H1 (cell line): ENCODE data around the gene PLXNB3. TPM values are rescaled to one million over a fixed set of nuclear protein-coding genes. Genes with fewer than 3 reads are reported as not detected.

ENCODE experiments used
- CTCF ChIA-PET: fragments of 300-600 bp; sonication (Branson Sonifier 250); formaldehyde crosslinking; loops from one replicate; lab custom pipeline; 2021; ENCODE audit not compliant: partially characterized antibody; lab: Charles Lee
- POLR2A ChIA-PET: fragments of 300-600 bp; sonication (Branson Sonifier 250); formaldehyde crosslinking; loops from one replicate; lab custom pipeline; 2021; ENCODE audit warnings: inconsistent platforms; ENCODE audit not compliant: partially characterized antibody; lab: Charles Lee
- DNase-seq, 2 experiments: peaks; one replicate each; pipeline versions ENCODE4 v3.0.0 to v3.0.0-alpha.2; 2010 to 2022; ENCODE audit warnings: low spot score in 2 of 2, low read depth in 1 of 2, mixed read lengths in 1 of 2
- FAIRE-seq: peaks from 2 replicates; lab custom pipeline; 2011; peaks lifted over from hg19 to GRCh38; lab: Jason Lieb, UNC
- H2AFZ ChIP-seq: 2 replicates; pipeline ENCODE4 v1.8.1; 2012; ENCODE audit warnings: low read length, inconsistent platforms
- H2AK5ac ChIP-seq: 2 replicates; pipeline ENCODE4 v1.6.1; 2013; ENCODE audit warnings: low read depth, low read length
- H2BK120ac ChIP-seq: replicated peaks from 2 replicates; pipeline ENCODE3; 2013; ENCODE audit warnings: low read depth, low read length, inconsistent platforms
- H2BK12ac ChIP-seq: 2 replicates; pipeline ENCODE4 v1.6.1; 2013; ENCODE audit warnings: low read depth, low read length
- H2BK15ac ChIP-seq: 2 replicates; pipeline ENCODE4 v1.6.1; 2013; ENCODE audit warnings: low read length
- H2BK20ac ChIP-seq: 2 replicates; pipeline ENCODE4 v1.6.1; 2013; ENCODE audit warnings: low read length
- H2BK5ac ChIP-seq: 2 replicates; pipeline ENCODE4 v1.6.1; 2013; ENCODE audit warnings: low read depth, low read length
- H3K14ac ChIP-seq: 2 replicates; pipeline ENCODE4 v1.6.1; 2013; ENCODE audit warnings: inconsistent platforms; ENCODE audit not compliant: insufficient read length
- H3K18ac ChIP-seq: 2 replicates; pipeline ENCODE4 v1.6.1; 2013; ENCODE audit warnings: low read length; ENCODE audit errors: extremely low read depth
- H3K23ac ChIP-seq: 2 replicates; pipeline ENCODE4 v1.6.1; 2013; ENCODE audit warnings: inconsistent platforms; ENCODE audit not compliant: insufficient read length
- H3K23me2 ChIP-seq: 2 replicates; pipeline ENCODE4 v1.6.1; 2013; ENCODE audit warnings: low read depth, low read length
- H3K27ac ChIP-seq: 2 replicates; pipeline ENCODE4 v1.6.1; 2011; ENCODE audit warnings: low read depth, low read length, inconsistent platforms
- H3K27me3 ChIP-seq, 4 experiments: replicated peaks in 1 of 4; 1 replicate in 1 of 4; 2 replicates in 3 of 4; pipeline versions ENCODE4 v1.6.1 to v1.8.1; 2011 to 2013; ENCODE audit warnings: low read length in 3 of 4, mild to moderate bottlenecking in 3 of 4, inconsistent platforms in 2 of 4, mixed read lengths in 2 of 4, moderate library complexity in 1 of 4; ENCODE audit not compliant: control insufficient read depth in 3 of 4, insufficient read depth in 3 of 4; ENCODE audit errors: extremely low read depth in 1 of 4
- H3K36me3 ChIP-seq, 4 experiments: 2 replicates each; pipeline versions ENCODE4 v1.6.1 to v1.8.1; 2011 to 2013; ENCODE audit warnings: mild to moderate bottlenecking in 4 of 4, low read length in 3 of 4, moderate library complexity in 2 of 4, control low read depth in 1 of 4, inconsistent platforms in 1 of 4; ENCODE audit not compliant: insufficient read depth in 4 of 4, control insufficient read depth in 2 of 4
- H3K4ac ChIP-seq: replicated peaks from 2 replicates; pipeline ENCODE3; 2013; ENCODE audit warnings: low read length, low read depth, mixed read lengths, inconsistent platforms; ENCODE audit not compliant: insufficient read length
- H3K4me1 ChIP-seq, 4 experiments: replicated peaks in 1 of 4; 1 replicate in 1 of 4; 2 replicates in 3 of 4; pipeline versions ENCODE4 v1.6.1 to v1.8.1; 2011 to 2013; ENCODE audit warnings: low read length in 3 of 4, inconsistent platforms in 2 of 4, mixed read lengths in 1 of 4; ENCODE audit not compliant: insufficient read depth in 4 of 4, control insufficient read depth in 3 of 4
- H3K4me2 ChIP-seq, 2 experiments: 2 replicates each; pipeline versions ENCODE4 v1.6.1 to v1.8.1; 2011 to 2013; ENCODE audit warnings: low read depth in 2 of 2, low read length in 2 of 2, control low read depth in 1 of 2, inconsistent platforms in 1 of 2, mild to moderate bottlenecking in 1 of 2; ENCODE audit not compliant: insufficient read depth in 1 of 2
- H3K4me3 ChIP-seq, 4 experiments: fragments of 200-600, 300-600 bp in 1 of 4; sonication (generic), shearing (Covaris generic), sonication (Bioruptor Twin) in 1 of 4; 2 replicates each; pipeline versions ENCODE4 v1.5.1 to v1.8.1; 2011 to 2016; ENCODE audit warnings: low read length in 4 of 4, low read depth in 3 of 4, control low read depth in 2 of 4, inconsistent platforms in 2 of 4, mild to moderate bottlenecking in 2 of 4, mixed read lengths in 1 of 4, moderate library complexity in 1 of 4; ENCODE audit not compliant: insufficient read depth in 2 of 4; ENCODE audit errors: extremely low read depth in 1 of 4
- H3K56ac ChIP-seq: replicated peaks from 2 replicates; pipeline ENCODE3; 2013; ENCODE audit warnings: low read depth, mild to moderate bottlenecking, mixed read lengths, low read length, inconsistent platforms; ENCODE audit not compliant: insufficient read length
- H3K79me1 ChIP-seq: 2 replicates; pipeline ENCODE4 v1.6.1; 2013; ENCODE audit warnings: low read depth, low read length, control low read depth
- H3K79me2 ChIP-seq, 2 experiments: 2 replicates each; pipeline versions ENCODE4 v1.6.1 to v1.8.1; 2012 to 2013; ENCODE audit warnings: low read length in 2 of 2, mild to moderate bottlenecking in 2 of 2, inconsistent platforms in 1 of 2; ENCODE audit not compliant: insufficient read depth in 2 of 2, control insufficient read depth in 1 of 2
- H3K9ac ChIP-seq, 4 experiments: replicated peaks in 1 of 4; 1 replicate in 1 of 4; 2 replicates in 3 of 4; pipeline versions ENCODE4 v1.6.1 to v1.8.1; 2011 to 2013; ENCODE audit warnings: low read depth in 3 of 4, low read length in 3 of 4, control low read depth in 2 of 4, mild to moderate bottlenecking in 2 of 4, moderate library complexity in 2 of 4, inconsistent platforms in 1 of 4; ENCODE audit errors: extremely low read depth in 1 of 4
- H3K9me3 ChIP-seq, 2 experiments: 2 replicates each; pipeline versions ENCODE4 v1.6.1 to v1.8.1; 2012 to 2013; ENCODE audit warnings: mild to moderate bottlenecking in 2 of 2, moderate library complexity in 2 of 2, control low read depth in 1 of 2, inconsistent platforms in 1 of 2, low read depth in 1 of 2, low read length in 1 of 2, mixed read lengths in 1 of 2; ENCODE audit not compliant: insufficient read depth in 2 of 2
- H4K20me1 ChIP-seq, 2 experiments: replicated peaks in 1 of 2; 2 replicates each; pipeline versions ENCODE3 to v1.8.1; 2011 to 2013; ENCODE audit warnings: inconsistent platforms in 2 of 2, low read length in 2 of 2, mild to moderate bottlenecking in 1 of 2; ENCODE audit not compliant: insufficient read depth in 2 of 2, control insufficient read depth in 1 of 2
- H4K5ac ChIP-seq: 2 replicates; pipeline ENCODE4 v1.6.1; 2013; ENCODE audit warnings: low read length, low read depth, mixed read lengths, inconsistent platforms; ENCODE audit not compliant: insufficient read length
- H4K8ac ChIP-seq: 2 replicates; pipeline ENCODE4 v1.8.0; 2013; ENCODE audit warnings: mild to moderate bottlenecking, moderate library complexity, low read length, inconsistent platforms; ENCODE audit not compliant: insufficient read depth; ENCODE audit errors: extremely low read depth
- H4K91ac ChIP-seq: replicated peaks from 2 replicates; pipeline ENCODE3; 2013; ENCODE audit warnings: low read length, mixed read lengths, inconsistent platforms; ENCODE audit not compliant: insufficient read length
- CREB1 ChIP-seq: IDR thresholded peaks from 2 replicates; pipeline ENCODE4 v1.6.1; 2012; ENCODE audit warnings: inconsistent platforms
- CTCF ChIP-seq, 3 experiments: IDR thresholded peaks; 1 replicate in 2 of 3; 2 replicates in 1 of 3; pipeline versions ENCODE4 v1.5.1 to v1.6.1; 2011; ENCODE audit warnings: low read length in 3 of 3, mild to moderate bottlenecking in 3 of 3, inconsistent platforms in 2 of 3, low read depth in 1 of 3, moderate library complexity in 1 of 3; ENCODE audit not compliant: insufficient read depth in 1 of 3; ENCODE audit errors: control extremely low read depth in 1 of 3
- HDAC2 ChIP-seq, 2 experiments: fragments of 300-600 bp in 1 of 2; sonication (generic) in 1 of 2; IDR thresholded peaks; 2 replicates each; pipeline ENCODE4 v1.6.1; 2011 to 2012; ENCODE audit warnings: low read depth in 2 of 2, low read length in 2 of 2, mild to moderate bottlenecking in 2 of 2, moderate library complexity in 2 of 2, borderline replicate concordance in 1 of 2, inconsistent platforms in 1 of 2
- JUND ChIP-seq: IDR thresholded peaks from 2 replicates; pipeline ENCODE4 v1.6.1; 2011; ENCODE audit warnings: mild to moderate bottlenecking, improper control_type of control experiment, low read length
- POU5F1 ChIP-seq: IDR thresholded peaks from 2 replicates; pipeline ENCODE4 v1.6.1; 2011; ENCODE audit warnings: low read depth, mild to moderate bottlenecking, low read length, moderate library complexity
- RAD21 ChIP-seq, 2 experiments: IDR thresholded peaks in 1 of 2; conservative IDR thresholded peaks in 1 of 2; 2 replicates each; pipeline ENCODE4 v1.6.1; 2011; ENCODE audit warnings: low read depth in 2 of 2, low read length in 2 of 2, improper control_type of control experiment in 1 of 2, inconsistent platforms in 1 of 2, mild to moderate bottlenecking in 1 of 2, moderate library complexity in 1 of 2
- WGBS, 2 experiments: shearing (Covaris generic) in 1 of 2; methylation state at CpG; one replicate each; pipeline versions ENCODE4 v1.1.6 to v1.1.7; 2013 to 2015; ENCODE audit warnings: low lambda C conversion rate in 2 of 2, mixed read lengths in 2 of 2, inconsistent platforms in 1 of 2, low coverage in 1 of 2, missing lambda C conversion rate in 1 of 2; ENCODE audit not compliant: insufficient replicate concordance in 2 of 2, insufficient coverage in 1 of 2, insufficient read length in 1 of 2; ENCODE audit errors: extremely low coverage in 1 of 2, missing lambda C conversion rate in 1 of 2; 5-methylcytosine and 5-hydroxymethylcytosine counted together
- long read RNA-seq, 2 experiments: library from RNA in 1 of 2; library from capped mRNA in 1 of 2; stranded (forward); transcript quantifications; one replicate each; pipeline ENCODE4 v2.0.0, GENCODE V29; 2021; ENCODE audit warnings: inconsistent platforms in 1 of 2
- polyA minus RNA-seq, 3 experiments: library from RNA; depleted of rRNA, polyadenylated mRNA; stranded (reverse); fragments of >200 nt; gene quantifications; 1 replicate in 2 of 3; 2 replicates in 1 of 3; pipeline ENCODE4 v1.2.3, GENCODE V29; 2011
- polyA plus RNA-seq, 7 experiments: library from polyadenylated mRNA; depleted of rRNA in 3 of 7; stranded (reverse) in 5 of 7; unstranded in 2 of 7; fragments of >200 nt in 5 of 7; fragments of 200-250 nt in 2 of 7; gene quantifications; 1 replicate in 5 of 7; 2 replicates in 1 of 7; 4 replicates in 1 of 7; pipeline versions ENCODE4 v1.2.1 to v1.2.3, GENCODE V29; 2011 to 2013; ENCODE audit warnings: missing spikeins in 2 of 7, mixed read lengths in 2 of 7
- total RNA-seq: library from RNA; stranded (reverse); fragmentation: NEBNext Ultra II Directional; extraction: Animal tissue kit (Norgen Biotek cat#: 25700); gene quantifications from 2 replicates; pipeline ENCODE4 v1.2.1, GENCODE V29; 2021

The PLXNB3 gene
- total RNA-seq (2.7 TPM in 2 replicates), polyA plus RNA-seq (2011; rRNA removed) (1.2 and 1.6 TPM in 2 replicates), polyA minus RNA-seq (2011; rRNA and poly(A)+ RNA removed) (1.4 and 4.4 TPM in 2 replicates)
- polyA plus RNA-seq (2011; cell fraction: cytosol; rRNA removed), result 1.8 TPM
- 11.4 TPM for polyA plus RNA-seq (2011; cell fraction: nucleus; rRNA removed)
- polyA plus RNA-seq (2012, experiment 1 of 2), result 1.4 to 3.3 TPM (median 2.3 TPM) in 4 replicates
- 0.62 TPM for polyA plus RNA-seq (2012, experiment 2 of 2)
- polyA plus RNA-seq (2013, experiment 1 of 2), result 2.4 TPM
- 1.8 TPM for polyA plus RNA-seq (2013, experiment 2 of 2)
- polyA minus RNA-seq (2011; cell fraction: cytosol; rRNA and poly(A)+ RNA removed), result 1.1 TPM
- 3.7 TPM for polyA minus RNA-seq (2011; cell fraction: nucleus; rRNA and poly(A)+ RNA removed)
- long read RNA-seq, experiment 1, result 0 reads
- long read RNA-seq, experiment 2, result 0 reads

- Histone ChIP-seq H2BK120ac (no peak within 1 kb of the TSS), H3K14ac (no peak within 1 kb of the TSS), H4K20me1 (no peaks in the 10 kb centered on the region), H3K18ac (no peak within 1 kb of the TSS; the same call in 1 of the 2 replicates), H4K91ac (no peak within 1 kb of the TSS), H2BK20ac (no peak within 1 kb of the TSS), H3K9ac (no peak within 1 kb of the TSS), H3K56ac (no peak within 1 kb of the TSS), H3K79me1 (no peaks in the 10 kb centered on the region), H3K79me2 (no peaks in the 10 kb centered on the region), H2AK5ac (no peak within 1 kb of the TSS), H3K36me3 (no peaks in the 10 kb centered on the region), H3K23me2 (no peaks in the 10 kb centered on the region), H4K8ac (no peak within 1 kb of the TSS), H3K27ac (no peak within 1 kb of the TSS), H2BK12ac (no peak within 1 kb of the TSS), H3K27me3 (no peaks in the 10 kb centered on the region), H2BK5ac (peak within 1 kb of the TSS; percentile 35; the same call in 1 of the 2 replicates), H3K4ac (no peak within 1 kb of the TSS), H4K5ac (no peak within 1 kb of the TSS), H2AFZ (no peak within 1 kb of the TSS; the same call in 1 of the 2 replicates), H3K9me3 (no peaks in the 10 kb centered on the region), H3K4me3 (no peak within 1 kb of the TSS), H3K4me1 (peaks cover 0 to 8% (median 4%) of the 10 kb centered on the region in 4 experiments; a peak in 5 of 7 replicates), H3K23ac (no peak within 1 kb of the TSS), H2BK15ac (0 out of 2 replicates have a peak within 1 kb of the TSS, but pooled peaks have one; percentile 61), H3K4me2 (no peak within 1 kb of the TSS)
- WGBS, 2 experiments, result 45% methylated on average over 20 of the region's 26 CpGs; no CpG with 5 or more reads in 1 of the 2 experiments
- FAIRE-seq (peak; percentile 66), DNase-seq (peak; percentile 50 to 87)
- ChIA-PET CTCF (interaction anchor here (0.6 to 3.7 kb wide), 15 partner anchors 9 to 209 kb away, joined by 3 to 16 read pairs (median 3); partner anchors contain the start of genes L1CAM and SRPK3), POLR2A (no interaction called here)
- no peak for TF ChIP-seq POU5F1
- TF ChIP-seq CREB1, result no peak
- 0 out of 2 replicates have a peak, but pooled peaks have one; percentile 13 for TF ChIP-seq JUND
- peak in 2 of 3 experiments; percentile 84 to 86; a peak in 3 of 4 replicates for TF ChIP-seq CTCF (IDR thresholded peaks at IDR 0.05; ENCODE audit: control extremely low read depth in 1 of 3, insufficient read depth in 1 of 3, low read depth in 1 of 3, low read length in 3 of 3)
- no peak for TF ChIP-seq HDAC2 (IDR thresholded peaks at IDR 0.05; ENCODE audit: borderline replicate concordance in 1 of 2, low read depth in 2 of 2, low read length in 2 of 2)
- peak; percentile 90 to 92 for TF ChIP-seq RAD21 (IDR thresholded peaks at IDR 0.05 in 1 of 2, conservative IDR thresholded peaks at IDR 0.05 in 1 of 2; ENCODE audit: low read depth in 2 of 2, low read length in 2 of 2)
Observed at GRCh38 chrX:153763989-153764755, at the start of gene PLXNB3. Gene PLXNB3, plus strand, starts transcription at chrX:153764249. Its CDS starts 1,287 bp downstream, at chrX:153765536.
